ENCODE results near the gene LHFPL2.

Gene LHFPL2

GRCh38 chr5:78567617-78568016 is 81.0 kb downstream of the LHFPL2 start:
- no peak for DNase-seq (ENCODE audit: low read depth)

GRCh38 chr5:78566747-78567425 is 81.7 kb downstream of the LHFPL2 start:
- DNase-seq (ENCODE audit: low read depth) = no peak

GRCh38 chr5:78565395-78565794 is 83.2 kb downstream of the LHFPL2 start:
- DNase-seq (ENCODE audit: low read depth) = no peak

GRCh38 chr5:78563621-78564020 is 85.0 kb downstream of the LHFPL2 start:
- no peak for DNase-seq (ENCODE audit: low read depth)

- DNase-seq (ENCODE audit: low read depth) = no peak
Measured at GRCh38 chr5:78562714-78563330, 85.8 kb downstream of the LHFPL2 start.

- DNase-seq (ENCODE audit: low read depth) = no peak
Measured at GRCh38 chr5:78562001-78562400, 86.6 kb downstream of the LHFPL2 start.

GRCh38 chr5:78561261-78561660 is 87.3 kb downstream of the LHFPL2 start:
- DNase-seq (ENCODE audit: low read depth) = no peak

- DNase-seq (ENCODE audit: low read depth) = no peak
Measured at GRCh38 chr5:78560000-78560855, 88.3 kb downstream of the LHFPL2 start.

- no peak for DNase-seq (ENCODE audit: low read depth)
Measured at GRCh38 chr5:78557601-78558000, 91.0 kb downstream of the LHFPL2 start.

- no peak for DNase-seq (ENCODE audit: low read depth)
Measured at GRCh38 chr5:78555870-78556269, 92.7 kb downstream of the LHFPL2 start.

GRCh38 chr5:78554670-78555069 is 93.9 kb downstream of the LHFPL2 start:
- DNase-seq (ENCODE audit: low read depth) = no peak

- DNase-seq (ENCODE audit: low read depth) = no peak
Measured at GRCh38 chr5:78553580-78554353, 94.8 kb downstream of the LHFPL2 start.

- DNase-seq (ENCODE audit: low read depth) = no peak
Measured at GRCh38 chr5:78552729-78553342, 95.7 kb downstream of the LHFPL2 start.

- DNase-seq (ENCODE audit: low read depth) = peak; percentile 71
Measured at GRCh38 chr5:78550891-78551290, 97.7 kb downstream of the LHFPL2 start.

GRCh38 chr5:78549043-78549442 is 99.5 kb downstream of the LHFPL2 start:
- DNase-seq (ENCODE audit: low read depth) = no peak

GRCh38 chr5:78547731-78548615 is 100.6 kb downstream of the LHFPL2 start:
- DNase-seq (ENCODE audit: low read depth) = peak; percentile 93

GRCh38 chr5:78547183-78547582 is 101.4 kb downstream of the LHFPL2 start:
- DNase-seq (ENCODE audit: low read depth) = no peak

- DNase-seq (ENCODE audit: low read depth) = no peak
Measured at GRCh38 chr5:78546276-78546996, 102.1 kb downstream of the LHFPL2 start.

GRCh38 chr5:78545406-78545805 is 103.2 kb downstream of the LHFPL2 start:
- DNase-seq (ENCODE audit: low read depth) = no peak

- DNase-seq (ENCODE audit: low read depth) = no peak
Measured at GRCh38 chr5:78544561-78545201, 103.9 kb downstream of the LHFPL2 start.
